Esophagus squamous epithelium (tissue), 5 donors: ENCODE data around the gene CYB561D1. TPM values are rescaled to one million over a fixed set of nuclear protein-coding genes. Genes with fewer than 3 reads are reported as not detected.

Source experiments
- DNase-seq: peaks from one replicate; lab custom pipeline; 2025; lab: John Stamatoyannopoulos, UW
- H3K27ac ChIP-seq, 4 donors: fragments of 200-600 bp; sonication (generic); one replicate each; pipeline ENCODE4 v1.5.1; 2016 to 2019; ENCODE audit warnings: mild to moderate bottlenecking in 1 of 4
- H3K27me3 ChIP-seq, 4 donors: fragments of 200-600 bp; sonication (generic); 1 replicate in 3 of 4; 2 replicates in 1 of 4; pipeline versions ENCODE4 v1.5.1 to v1.6.0; 2017 to 2021; ENCODE audit warnings: antibody characterized with exemption in 1 of 4
- H3K36me3 ChIP-seq, 3 donors: fragments of 200-600 bp; sonication (generic); one replicate each; pipeline ENCODE4 v1.5.1; 2016 to 2019
- H3K4me1 ChIP-seq, 3 donors: fragments of 200-600 bp; sonication (generic); one replicate each; pipeline ENCODE4 v1.5.1; 2017 to 2019
- H3K4me3 ChIP-seq, 4 donors: fragments of 200-600 bp; sonication (generic); 1 replicate in 3 of 4; 2 replicates in 1 of 4; pipeline ENCODE4 v1.5.1; 2016 to 2019; ENCODE audit warnings: mild to moderate bottlenecking in 2 of 4, moderate library complexity in 1 of 4
- H3K9me3 ChIP-seq, 3 donors: fragments of 200-600 bp; sonication (generic); one replicate each; pipeline ENCODE4 v1.5.1; 2016 to 2019
- POLR2A ChIP-seq, 4 donors: fragments of 450-650 bp; IDR thresholded peaks; one replicate each; pipeline ENCODE4 v1.6.1; 2017; ENCODE audit warnings: antibody characterized with exemption in 4 of 4, mild to moderate bottlenecking in 4 of 4, moderate library complexity in 3 of 4
- WGBS, 2 donors: methylation state at CpG; one replicate each; pipeline ENCODE4 v1.1.5; 2018; 5-methylcytosine and 5-hydroxymethylcytosine counted together
- intact Hi-C: fragments of 100-400 bp; cut with DNase I; formaldehyde crosslinking; loops from one replicate; pipeline ENCODE4 v1.15.0; 2022
- total RNA-seq, 4 donors: library from RNA; depleted of rRNA; stranded (reverse); fragments of >200 nt; gene quantifications; one replicate each; pipeline ENCODE4 v1.1.0, GENCODE V29; 2016
- TF ChIP-seq, protein P1 (sequence below), 6 experiments: fragments of 450-650 bp in 4 of 6; fragments of 200-600 bp in 2 of 6; sonication (generic) in 2 of 6; IDR thresholded peaks; one replicate each; pipeline ENCODE4 v1.5.1; 2016 to 2019; ENCODE audit warnings: antibody characterized with exemption in 6 of 6, mild to moderate bottlenecking in 4 of 6, moderate library complexity in 4 of 6
- donor health status: DM: yes; HTN: yes; CAD: no.

CYB561D1 gene
- total RNA-seq, 4 donors from 2014 or later: 3.1 to 12.7 (median 7.3) TPM

DNA sequence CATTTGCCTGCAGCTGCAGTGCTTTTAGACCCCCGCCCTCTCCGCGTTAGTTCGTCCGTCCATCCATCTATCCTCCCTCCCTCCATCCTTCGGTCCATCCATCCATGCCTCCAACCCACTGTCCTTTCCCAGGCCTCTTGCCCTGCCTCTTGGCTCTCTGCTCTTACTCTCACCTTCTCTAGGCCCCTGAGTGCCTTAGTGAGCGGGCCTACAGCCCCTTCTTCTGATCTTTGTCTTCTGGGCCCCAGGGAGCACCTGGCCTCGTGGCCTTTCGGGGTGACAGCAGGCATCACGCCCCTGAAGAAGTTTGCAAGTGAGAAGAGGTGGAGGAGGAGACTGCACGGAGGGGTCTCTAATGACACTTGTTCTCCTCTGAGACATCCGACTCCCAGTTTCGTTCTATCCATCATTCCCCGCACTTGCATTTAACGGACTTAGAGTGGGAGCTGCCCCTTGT, 9.3 kb upstream of the CYB561D1 start:
- no peak for DNase-seq
- TF ChIP-seq POLR2A (IDR thresholded peaks at IDR 0.05): no peak
- TF ChIP-seq, protein P1, sequence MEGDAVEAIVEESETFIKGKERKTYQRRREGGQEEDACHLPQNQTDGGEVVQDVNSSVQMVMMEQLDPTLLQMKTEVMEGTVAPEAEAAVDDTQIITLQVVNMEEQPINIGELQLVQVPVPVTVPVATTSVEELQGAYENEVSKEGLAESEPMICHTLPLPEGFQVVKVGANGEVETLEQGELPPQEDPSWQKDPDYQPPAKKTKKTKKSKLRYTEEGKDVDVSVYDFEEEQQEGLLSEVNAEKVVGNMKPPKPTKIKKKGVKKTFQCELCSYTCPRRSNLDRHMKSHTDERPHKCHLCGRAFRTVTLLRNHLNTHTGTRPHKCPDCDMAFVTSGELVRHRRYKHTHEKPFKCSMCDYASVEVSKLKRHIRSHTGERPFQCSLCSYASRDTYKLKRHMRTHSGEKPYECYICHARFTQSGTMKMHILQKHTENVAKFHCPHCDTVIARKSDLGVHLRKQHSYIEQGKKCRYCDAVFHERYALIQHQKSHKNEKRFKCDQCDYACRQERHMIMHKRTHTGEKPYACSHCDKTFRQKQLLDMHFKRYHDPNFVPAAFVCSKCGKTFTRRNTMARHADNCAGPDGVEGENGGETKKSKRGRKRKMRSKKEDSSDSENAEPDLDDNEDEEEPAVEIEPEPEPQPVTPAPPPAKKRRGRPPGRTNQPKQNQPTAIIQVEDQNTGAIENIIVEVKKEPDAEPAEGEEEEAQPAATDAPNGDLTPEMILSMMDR (IDR thresholded peaks at IDR 0.05): no peak
- Histone ChIP-seq H3K36me3 (peaks cover 0 to 28% (median 0%) of the 10 kb centered on the region in 3 donors), H3K4me1 (peaks cover 12 to 27% (median 14%) of the 10 kb centered on the region in 3 donors), H3K9me3 (no peaks in the 10 kb centered on the region), H3K27me3 (peaks cover 0 to 19% (median 0%) of the 10 kb centered on the region in 4 donors), H3K4me3 (peak overlapping the region; percentile 64 to 82 (median 77)), H3K27ac (peak overlapping the region; percentile 94 to 98 (median 98))
- WGBS, 2 donors: 26 to 33% methylated on average over 13 to 15 of the region's 15 CpGs
- intact Hi-C loops: no loop called here

DNA sequence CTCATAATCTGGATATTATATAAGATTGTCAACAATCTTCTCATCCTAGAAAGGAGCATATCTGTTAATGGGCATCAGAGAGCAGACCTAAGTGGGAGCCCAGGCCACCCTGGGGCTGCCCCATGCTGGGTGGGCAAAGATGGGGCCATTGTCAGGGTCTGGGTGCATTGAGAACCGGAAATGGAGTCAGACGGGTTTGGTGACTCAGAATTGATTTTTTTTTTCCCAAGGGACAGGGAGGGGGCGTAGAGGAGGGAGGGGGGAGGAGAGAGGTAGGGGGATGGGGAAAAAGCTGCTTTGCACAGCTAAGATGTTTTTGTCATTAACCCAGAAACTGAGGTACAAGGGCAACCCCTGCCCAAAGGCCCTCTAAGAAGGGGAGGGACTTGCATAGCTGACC, 8.9 kb upstream of the CYB561D1 start:
- WGBS, 2 donors: 14% methylated on average over 2 of the region's 3 CpGs; no CpG with 5 or more reads in 1 of the 2 donors
- peak overlapping the region in 2 of 4 donors; percentile 75 to 82 for H3K4me3 ChIP-seq
- no peaks in the 10 kb centered on the region for H3K9me3 ChIP-seq
- intact Hi-C loops: no loop called here
- no peak overlapping the region for H3K27ac ChIP-seq
- peaks cover 0 to 33% (median 0%) of the 10 kb centered on the region in 3 donors for H3K36me3 ChIP-seq
- TF ChIP-seq, protein P1 (IDR thresholded peaks at IDR 0.05): no peak
- no peak for TF ChIP-seq POLR2A (IDR thresholded peaks at IDR 0.05)
- H3K4me1 ChIP-seq: peaks cover 12 to 27% (median 14%) of the 10 kb centered on the region in 3 donors
- DNase-seq: no peak
- H3K27me3 ChIP-seq: peaks cover 0 to 15% (median 0%) of the 10 kb centered on the region in 4 donors

DNA sequence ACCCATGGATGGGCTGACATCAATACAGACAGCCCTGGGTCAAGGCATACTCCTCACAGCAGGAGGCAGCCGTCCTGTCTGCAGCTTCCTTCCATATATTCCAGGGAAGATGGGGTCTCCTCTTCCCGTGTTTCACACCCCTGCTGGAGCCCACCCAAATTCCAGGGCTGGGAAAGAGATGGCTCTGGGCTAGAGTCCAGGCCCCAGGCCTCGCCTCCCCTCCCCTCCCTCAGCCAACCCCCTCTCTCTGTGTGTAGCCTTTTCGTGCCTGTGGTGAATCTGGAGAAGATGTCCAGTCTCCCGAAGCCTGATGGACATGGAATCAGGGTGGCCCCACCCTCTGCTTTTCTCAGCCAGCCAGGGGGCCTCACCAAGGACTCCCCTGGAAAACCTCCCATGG, 6.6 kb upstream of the CYB561D1 start:
- H3K36me3 ChIP-seq: peaks cover 0 to 47% (median 0%) of the 10 kb centered on the region in 3 donors
- WGBS, 2 donors: 54 to 80% methylated on average over 1 to 3 of the region's 5 CpGs

GRCh38 chr1:109488201-109488600, 5.7 kb upstream of the CYB561D1 start:
- no peaks in the 10 kb centered on the region for H3K27me3 ChIP-seq
- no peak for DNase-seq
- 74 to 100% methylated on average over 1 to 3 of the region's 5 CpGs for WGBS, 2 donors
- no peaks in the 10 kb centered on the region for H3K9me3 ChIP-seq
- no peak overlapping the region for H3K27ac ChIP-seq
- peaks cover 8 to 27% (median 14%) of the 10 kb centered on the region in 3 donors for H3K4me1 ChIP-seq
- no peak for TF ChIP-seq POLR2A (IDR thresholded peaks at IDR 0.05)
- TF ChIP-seq, protein P1 (IDR thresholded peaks at IDR 0.05): no peak
- no peak overlapping the region for H3K4me3 ChIP-seq
- peaks cover 0 to 47% (median 0%) of the 10 kb centered on the region in 3 donors for H3K36me3 ChIP-seq
- intact Hi-C loops: no loop called here

More for the DNA sequence above, 6.6 kb upstream of the CYB561D1 start:
- Histone ChIP-seq H3K4me3 (no peak overlapping the region), H3K27ac (no peak overlapping the region), H3K9me3 (no peaks in the 10 kb centered on the region), H3K4me1 (peaks cover 12 to 31% (median 14%) of the 10 kb centered on the region in 3 donors), H3K27me3 (peaks cover 0 to 3% (median 0%) of the 10 kb centered on the region in 4 donors)
- no peak for DNase-seq
- TF ChIP-seq, protein P1 (IDR thresholded peaks at IDR 0.05): no peak
- TF ChIP-seq POLR2A (IDR thresholded peaks at IDR 0.05): no peak
- intact Hi-C loops: no loop called here

DNA sequence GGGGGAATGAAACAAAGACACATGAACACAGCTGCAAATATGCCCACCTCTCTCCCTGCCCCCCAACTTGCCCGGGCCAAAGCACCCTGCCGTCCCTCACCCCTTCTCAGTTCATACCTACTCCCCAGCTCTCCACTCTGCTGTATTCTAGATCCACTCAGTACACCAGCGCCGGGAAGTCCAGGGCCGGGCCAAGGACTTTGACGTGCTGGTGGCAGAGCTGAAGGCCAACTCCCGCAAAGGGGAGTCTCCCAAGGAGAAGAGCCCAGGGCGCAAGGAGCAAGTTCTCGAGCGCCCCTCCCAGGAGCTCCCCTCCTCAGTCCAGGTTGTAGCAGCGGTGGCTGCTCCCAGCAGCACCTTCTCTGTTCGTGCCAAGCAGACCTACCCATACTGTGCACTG, 5.2 kb upstream of the CYB561D1 start:
- no peak for DNase-seq
- Histone ChIP-seq H3K27ac (no peak overlapping the region), H3K9me3 (no peaks in the 10 kb centered on the region), H3K27me3 (no peaks in the 10 kb centered on the region), H3K4me3 (no peak overlapping the region), H3K4me1 (peaks cover 13 to 28% (median 19%) of the 10 kb centered on the region in 3 donors), H3K36me3 (peaks cover 0 to 47% (median 0%) of the 10 kb centered on the region in 3 donors)
- intact Hi-C loops: no loop called here
- 90% methylated on average over 2 of the region's 12 CpGs; no CpG with 5 or more reads in 1 of the 2 donors for WGBS, 2 donors
- TF ChIP-seq, protein P1 (IDR thresholded peaks at IDR 0.05): no peak
- TF ChIP-seq POLR2A (IDR thresholded peaks at IDR 0.05): no peak
